ENCODE results near the gene RETREG3.

Gene RETREG3

DNA sequence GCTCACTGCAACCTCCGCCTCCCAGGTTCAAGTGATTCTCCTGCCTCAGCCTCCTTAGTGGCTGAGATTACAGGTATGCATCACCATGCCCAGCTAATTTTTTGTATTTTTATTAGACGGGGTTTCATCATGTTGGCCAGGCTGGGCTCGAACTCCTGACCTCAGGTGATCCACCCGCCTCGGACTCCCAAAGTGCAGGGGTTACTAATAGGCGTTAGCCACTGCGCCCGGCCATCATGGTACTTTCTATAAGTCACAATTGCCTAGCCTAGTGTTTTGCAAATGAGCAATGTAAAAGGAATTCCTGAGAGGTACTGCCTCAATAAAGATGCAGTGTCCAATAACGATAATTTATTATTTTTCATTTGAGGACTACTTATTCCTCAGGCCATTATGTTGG, 17.8 kb downstream of the RETREG3 start:
- peak overlapping the region; percentile 2 for H3K27ac Mint-ChIP-seq
- H3K4me1 Mint-ChIP-seq (ENCODE audit: low read depth) = peaks cover 8% of the 10 kb centered on the region
- no peak overlapping the region for H3K4me3 Mint-ChIP-seq
- H3K27me3 Mint-ChIP-seq = no peaks in the 10 kb centered on the region
- peaks cover 68% of the 10 kb centered on the region for H3K36me3 Mint-ChIP-seq (ENCODE audit: low read depth)
- DNase-seq = peak; percentile 11
- H3K9me3 Mint-ChIP-seq = no peaks in the 10 kb centered on the region

GRCh38 chr17:42590886-42591285, 18.3 kb downstream of the RETREG3 start:
- Mint-ChIP-seq H3K4me1 (ENCODE audit: low read depth) (peaks cover 6% of the 10 kb centered on the region), H3K27me3 (no peaks in the 10 kb centered on the region), H3K27ac (peak overlapping the region; percentile 47), H3K4me3 (no peak overlapping the region), H3K9me3 (no peaks in the 10 kb centered on the region), H3K36me3 (ENCODE audit: low read depth) (peaks cover 71% of the 10 kb centered on the region)
- no peak for DNase-seq

GRCh38 chr17:42586514-42587230, 22.5 kb downstream of the RETREG3 start:
- no peak for DNase-seq
- H3K27ac Mint-ChIP-seq = peak overlapping the region; percentile 79
- peaks cover 98% of the 10 kb centered on the region for H3K36me3 Mint-ChIP-seq (ENCODE audit: low read depth)
- H3K27me3 Mint-ChIP-seq = no peaks in the 10 kb centered on the region
- no peak overlapping the region for H3K4me3 Mint-ChIP-seq
- H3K4me1 Mint-ChIP-seq (ENCODE audit: low read depth) = peaks cover 3% of the 10 kb centered on the region
- H3K9me3 Mint-ChIP-seq = no peaks in the 10 kb centered on the region

- Mint-ChIP-seq H3K27me3 (no peaks in the 10 kb centered on the region), H3K9me3 (no peaks in the 10 kb centered on the region), H3K36me3 (ENCODE audit: low read depth) (peaks cover 96% of the 10 kb centered on the region), H3K4me1 (ENCODE audit: low read depth) (peaks cover 2% of the 10 kb centered on the region), H3K27ac (peak overlapping the region; percentile 37), H3K4me3 (no peak overlapping the region)
- no peak for DNase-seq
These were observed 23.8 kb downstream of the RETREG3 start for GRCh38 chr17:42585353-42585752.

DNA sequence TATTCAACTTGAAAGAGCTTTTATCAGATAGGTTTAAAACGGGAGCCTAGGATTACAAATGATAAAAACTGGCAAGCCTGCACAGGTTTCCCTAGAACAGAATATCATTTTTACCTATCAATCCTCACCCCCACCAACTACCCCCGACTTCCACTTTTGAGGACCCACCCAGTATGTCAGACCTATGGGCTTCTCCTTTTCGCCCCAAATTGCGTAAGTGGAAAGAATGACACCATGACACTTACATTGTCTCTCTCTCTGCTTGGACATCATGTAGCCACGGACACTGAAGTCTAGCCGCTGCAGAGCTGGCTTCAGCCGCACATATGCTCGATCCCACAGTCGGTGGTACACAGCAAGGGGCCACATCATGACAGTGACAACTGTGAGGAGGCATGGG, 24.3 kb downstream of the RETREG3 start:
- peak overlapping the region; percentile 37 for H3K27ac Mint-ChIP-seq
- no peaks in the 10 kb centered on the region for H3K27me3 Mint-ChIP-seq
- no peak for DNase-seq
- H3K36me3 Mint-ChIP-seq (ENCODE audit: low read depth) = peaks cover 96% of the 10 kb centered on the region
- H3K9me3 Mint-ChIP-seq = no peaks in the 10 kb centered on the region
- no peak overlapping the region for H3K4me3 Mint-ChIP-seq
- peaks cover 2% of the 10 kb centered on the region for H3K4me1 Mint-ChIP-seq (ENCODE audit: low read depth)

GRCh38 chr17:42581744-42582270, 27.4 kb downstream of the RETREG3 start:
- peaks cover 93% of the 10 kb centered on the region for H3K36me3 Mint-ChIP-seq (ENCODE audit: low read depth)
- no peaks in the 10 kb centered on the region for H3K27me3 Mint-ChIP-seq
- peak overlapping the region; percentile 53 for H3K27ac Mint-ChIP-seq
- no peak overlapping the region for H3K4me3 Mint-ChIP-seq
- H3K4me1 Mint-ChIP-seq (ENCODE audit: low read depth) = peaks cover 16% of the 10 kb centered on the region
- no peaks in the 10 kb centered on the region for H3K9me3 Mint-ChIP-seq
- peak; percentile 22 for DNase-seq

DNA sequence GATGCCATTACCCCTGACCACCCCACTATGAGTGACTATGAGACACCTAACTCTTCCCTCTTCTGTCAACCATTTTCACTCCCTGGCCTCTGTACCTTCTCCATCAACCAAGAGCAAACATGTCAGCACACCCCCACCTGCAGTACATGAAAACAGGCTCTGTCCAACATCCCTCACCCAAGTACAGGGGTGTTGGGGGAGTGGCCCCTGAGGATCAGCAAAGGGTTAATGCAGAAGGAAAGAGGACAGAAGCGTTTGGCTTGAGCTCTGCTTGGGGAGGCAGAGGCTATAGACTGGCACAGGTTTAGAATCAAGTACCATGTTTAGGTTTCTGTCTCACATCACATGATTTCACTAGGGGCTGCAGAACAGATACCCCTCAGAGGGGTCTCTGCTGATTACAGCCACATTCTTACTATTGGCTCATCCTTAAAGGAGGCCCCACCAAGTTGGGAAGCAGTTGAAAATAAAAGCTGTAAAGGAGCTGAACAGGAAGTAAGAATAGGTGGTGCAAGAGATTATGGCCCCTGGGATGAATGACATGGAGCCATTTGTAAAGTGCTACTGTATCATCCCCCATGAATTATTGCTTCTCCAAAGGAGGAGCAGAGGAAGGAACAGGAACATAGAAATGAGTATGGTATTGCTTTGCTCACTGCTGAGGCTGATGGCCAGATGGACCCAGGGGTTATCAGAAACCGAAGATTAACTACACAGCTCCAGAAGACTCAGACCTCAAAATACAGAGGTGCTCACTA, 29.2 kb downstream of the RETREG3 start:
- Mint-ChIP-seq H3K9me3 (no peaks in the 10 kb centered on the region), H3K27me3 (no peaks in the 10 kb centered on the region), H3K36me3 (ENCODE audit: low read depth) (peaks cover 93% of the 10 kb centered on the region), H3K4me1 (ENCODE audit: low read depth) (peaks cover 30% of the 10 kb centered on the region), H3K4me3 (peak overlapping the region; percentile 98), H3K27ac (peak overlapping the region; percentile 69)
- no peak for DNase-seq

DNA sequence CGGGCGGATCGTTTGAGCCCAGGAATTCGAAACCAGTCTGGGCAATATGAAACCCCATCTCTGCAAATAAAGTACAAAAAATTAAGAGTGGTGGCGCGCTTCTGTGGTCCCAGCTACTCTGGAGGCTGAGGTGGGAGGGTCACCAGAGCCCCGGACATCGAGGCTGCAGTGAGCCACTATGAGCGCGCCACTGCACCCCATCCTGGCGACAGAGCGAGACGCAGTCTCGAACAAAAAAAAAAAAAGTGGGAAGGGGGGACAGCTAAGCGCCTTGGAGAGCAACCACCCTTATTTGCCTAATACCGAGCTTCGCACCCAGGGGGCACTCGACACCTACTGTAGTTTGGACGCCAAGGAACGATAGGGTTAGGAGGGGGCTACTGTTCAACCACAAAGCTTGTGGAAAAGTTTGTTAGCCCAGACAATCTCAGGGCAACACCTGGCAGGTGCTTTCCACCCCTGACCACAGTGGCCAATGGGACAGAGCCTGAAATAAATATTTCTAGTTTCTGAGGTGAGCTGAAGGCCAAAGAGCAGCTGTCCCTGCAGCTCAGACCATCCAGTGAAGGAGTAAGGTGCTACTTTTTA, 30.8 kb downstream of the RETREG3 start:
- no peaks in the 10 kb centered on the region for H3K27me3 Mint-ChIP-seq
- H3K4me1 Mint-ChIP-seq (ENCODE audit: low read depth) = peaks cover 36% of the 10 kb centered on the region
- no peaks in the 10 kb centered on the region for H3K9me3 Mint-ChIP-seq
- peak overlapping the region; percentile 98 for H3K4me3 Mint-ChIP-seq
- H3K27ac Mint-ChIP-seq = peak overlapping the region; percentile 98
- DNase-seq = peak; percentile 83
- H3K36me3 Mint-ChIP-seq (ENCODE audit: low read depth) = peaks cover 93% of the 10 kb centered on the region

DNA sequence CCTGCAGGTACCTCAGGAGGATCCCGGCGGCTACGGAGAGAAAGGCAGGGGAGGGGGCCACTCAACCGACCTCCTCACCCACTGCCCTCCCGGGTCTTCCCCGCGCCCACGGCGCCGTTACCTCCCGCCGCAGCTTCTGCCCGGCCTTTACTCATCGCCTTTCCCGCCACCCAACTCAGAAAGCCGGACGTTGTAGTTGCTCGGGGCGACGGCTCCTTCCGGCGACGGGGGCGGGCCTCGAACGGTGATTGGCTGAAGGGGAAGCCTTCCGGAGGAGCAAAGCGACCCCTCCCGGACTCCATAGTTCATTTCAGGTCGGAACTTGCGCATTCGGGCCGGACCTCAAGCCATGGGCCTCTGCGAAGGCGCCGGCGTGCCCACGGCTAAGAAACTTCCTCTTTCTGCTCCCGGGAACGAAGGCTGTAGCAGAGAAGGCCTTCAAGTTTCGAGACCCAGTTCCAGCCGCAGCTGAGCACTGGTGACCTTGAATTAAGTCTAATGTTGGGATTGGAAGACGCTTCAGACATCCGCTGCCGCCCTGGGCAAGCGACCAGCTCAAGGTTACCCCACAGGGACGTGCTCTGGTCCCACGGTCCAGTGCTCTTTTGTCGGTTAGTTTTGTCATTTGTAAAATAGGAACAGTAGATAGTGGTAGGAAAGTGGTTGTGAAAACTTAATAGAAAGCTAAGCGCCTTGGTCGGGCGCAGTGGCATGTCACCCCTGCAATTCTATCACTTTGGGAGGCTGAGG, 31.5 kb downstream of the RETREG3 start, which contains the start of gene PSMC3IP:
Gene PSMC3IP (minus strand): TSS at position 198 of the 750 bp plus-strand sequence. CDS start 43 bp downstream, at position 155.
- Mint-ChIP-seq H3K27ac (peak within 1 kb of the TSS; percentile 98), H3K4me3 (peak within 1 kb of the TSS; percentile 98), H3K9me3 (no peaks in the 10 kb centered on the region), H3K36me3 (ENCODE audit: low read depth) (peaks cover 93% of the 10 kb centered on the region), H3K4me1 (ENCODE audit: low read depth) (peaks cover 41% of the 10 kb centered on the region), H3K27me3 (no peaks in the 10 kb centered on the region)
- DNase-seq = peak; percentile 95

GRCh38 chr17:42577140-42577531, 32.0 kb downstream of the RETREG3 start:
- Mint-ChIP-seq H3K27me3 (no peaks in the 10 kb centered on the region), H3K27ac (peak overlapping the region; percentile 98), H3K36me3 (ENCODE audit: low read depth) (peaks cover 92% of the 10 kb centered on the region), H3K9me3 (no peaks in the 10 kb centered on the region), H3K4me3 (peak overlapping the region; percentile 98), H3K4me1 (ENCODE audit: low read depth) (peaks cover 43% of the 10 kb centered on the region)
- DNase-seq = no peak

GRCh38 chr17:42574463-42574862, 34.7 kb downstream of the RETREG3 start:
- Mint-ChIP-seq H3K4me1 (ENCODE audit: low read depth) (peaks cover 58% of the 10 kb centered on the region), H3K27ac (peak overlapping the region; percentile 69), H3K27me3 (no peaks in the 10 kb centered on the region), H3K36me3 (ENCODE audit: low read depth) (peaks cover 94% of the 10 kb centered on the region), H3K9me3 (no peaks in the 10 kb centered on the region), H3K4me3 (peak overlapping the region; percentile 28)
- no peak for DNase-seq

DNA sequence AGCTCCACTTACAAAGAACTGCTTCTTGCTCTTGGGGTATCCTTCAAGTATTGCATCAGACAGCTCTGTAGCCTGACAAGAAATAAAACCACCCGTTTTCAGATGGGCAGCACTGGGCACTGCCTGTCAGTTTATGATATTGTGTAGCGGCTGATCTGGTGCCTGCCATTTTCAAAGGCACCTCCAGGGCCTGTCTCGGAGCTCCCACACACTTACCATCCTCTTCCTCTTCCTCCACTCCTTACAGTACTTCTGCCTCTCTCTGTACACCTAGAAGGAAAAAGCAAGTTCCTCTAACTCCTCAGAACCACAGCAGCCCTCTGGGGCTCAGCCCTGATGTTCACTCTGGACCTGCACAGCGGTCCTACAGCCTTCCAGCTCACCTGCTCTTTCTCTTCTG, 36.1 kb downstream of the RETREG3 start:
- Mint-ChIP-seq H3K36me3 (ENCODE audit: low read depth) (peaks cover 98% of the 10 kb centered on the region), H3K9me3 (no peaks in the 10 kb centered on the region), H3K4me3 (no peak overlapping the region), H3K27me3 (no peaks in the 10 kb centered on the region), H3K4me1 (ENCODE audit: low read depth) (peaks cover 61% of the 10 kb centered on the region), H3K27ac (peak overlapping the region; percentile 83)
- DNase-seq = no peak

- DNase-seq = no peak
- no peaks in the 10 kb centered on the region for H3K27me3 Mint-ChIP-seq
- peak overlapping the region; percentile 76 for H3K27ac Mint-ChIP-seq
- H3K4me3 Mint-ChIP-seq = no peak overlapping the region
- no peaks in the 10 kb centered on the region for H3K9me3 Mint-ChIP-seq
- peaks cover 95% of the 10 kb centered on the region for H3K36me3 Mint-ChIP-seq (ENCODE audit: low read depth)
- peaks cover 62% of the 10 kb centered on the region for H3K4me1 Mint-ChIP-seq (ENCODE audit: low read depth)
These were observed 37.5 kb downstream of the RETREG3 start for GRCh38 chr17:42571435-42572225.

Data from activated T-cell treated with anti-CD3 and anti-CD28 coated beads, Interleukin-2, amount 50 U/mL, for 24 hours (primary cell).